ENCODE data around the gene DSCAML1.

Gene DSCAML1

GRCh38 chr11:117511931-117512539, 285.0 kb downstream of the DSCAML1 start:
- H3K4me3 ChIP-seq (ENCODE audit: low read depth, low read length): no peak overlapping the region
- DNase-seq (ENCODE audit: low read depth): no peak
- TF ChIP-seq CTCF (conservative IDR thresholded peaks at IDR 0.05; ENCODE audit: low read depth, low read length): no peak

- TF ChIP-seq CTCF (conservative IDR thresholded peaks at IDR 0.05; ENCODE audit: low read depth, low read length): no peak
- no peak overlapping the region for H3K4me3 ChIP-seq (ENCODE audit: low read depth, low read length)
- no peak for DNase-seq (ENCODE audit: low read depth)
Observed at GRCh38 chr11:117511483-117511930, 285.5 kb downstream of the DSCAML1 start.

GRCh38 chr11:117510646-117511045, 286.4 kb downstream of the DSCAML1 start:
- DNase-seq (ENCODE audit: low read depth): no peak
- H3K4me3 ChIP-seq (ENCODE audit: low read depth, low read length): no peak overlapping the region
- TF ChIP-seq CTCF (conservative IDR thresholded peaks at IDR 0.05; ENCODE audit: low read depth, low read length): no peak

- H3K4me3 ChIP-seq (ENCODE audit: low read depth, low read length): no peak overlapping the region
- no peak for DNase-seq (ENCODE audit: low read depth)
- no peak for TF ChIP-seq CTCF (conservative IDR thresholded peaks at IDR 0.05; ENCODE audit: low read depth, low read length)
Observed at GRCh38 chr11:117509543-117509942, 287.5 kb downstream of the DSCAML1 start.

- no peak for DNase-seq (ENCODE audit: low read depth)
- H3K4me3 ChIP-seq (ENCODE audit: low read depth, low read length): no peak overlapping the region
- no peak for TF ChIP-seq CTCF (conservative IDR thresholded peaks at IDR 0.05; ENCODE audit: low read depth, low read length)
Observed at GRCh38 chr11:117506971-117507370, 290.0 kb downstream of the DSCAML1 start.

GRCh38 chr11:117505285-117505970, 291.6 kb downstream of the DSCAML1 start:
- no peak for DNase-seq (ENCODE audit: low read depth)
- H3K4me3 ChIP-seq (ENCODE audit: low read depth, low read length): no peak overlapping the region
- TF ChIP-seq CTCF (conservative IDR thresholded peaks at IDR 0.05; ENCODE audit: low read depth, low read length): no peak

- no peak for DNase-seq (ENCODE audit: low read depth)
- no peak overlapping the region for H3K4me3 ChIP-seq (ENCODE audit: low read depth, low read length)
- TF ChIP-seq CTCF (conservative IDR thresholded peaks at IDR 0.05; ENCODE audit: low read depth, low read length): no peak
Observed at GRCh38 chr11:117502779-117503100, 294.3 kb downstream of the DSCAML1 start.

Data from choroid plexus epithelial cell (primary cell).